GM18520 (cell line): Measurements from ENCODE around the gene SEMA4D.

Source experiments
- ATAC-seq: cut with Tn5 transposase; IDR thresholded peaks from one replicate; pipeline ENCODE4 v1.9.1; 2021; ENCODE audit not compliant: unreplicated experiment

The SEMA4D gene

DNA sequence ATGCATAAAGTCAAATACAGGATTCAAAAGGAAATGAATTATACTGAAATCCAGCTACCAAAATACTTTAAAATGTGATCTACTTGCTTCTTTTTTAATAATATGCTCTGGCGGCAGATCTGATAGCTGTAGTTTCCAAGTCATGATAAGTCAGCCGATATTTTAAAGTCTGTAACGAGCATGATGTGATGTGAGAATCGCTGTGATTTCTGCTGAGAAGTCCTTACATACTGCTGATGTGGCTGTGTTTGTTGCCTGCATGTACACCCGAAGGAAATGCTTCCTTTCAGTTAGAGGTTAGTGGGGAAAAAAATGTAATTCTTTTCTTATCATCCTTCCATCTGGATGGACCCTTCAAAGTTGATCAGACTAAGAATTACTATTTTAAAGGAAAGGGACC, 4.8 kb upstream of the SEMA4D start:
- no peak for ATAC-seq

DNA sequence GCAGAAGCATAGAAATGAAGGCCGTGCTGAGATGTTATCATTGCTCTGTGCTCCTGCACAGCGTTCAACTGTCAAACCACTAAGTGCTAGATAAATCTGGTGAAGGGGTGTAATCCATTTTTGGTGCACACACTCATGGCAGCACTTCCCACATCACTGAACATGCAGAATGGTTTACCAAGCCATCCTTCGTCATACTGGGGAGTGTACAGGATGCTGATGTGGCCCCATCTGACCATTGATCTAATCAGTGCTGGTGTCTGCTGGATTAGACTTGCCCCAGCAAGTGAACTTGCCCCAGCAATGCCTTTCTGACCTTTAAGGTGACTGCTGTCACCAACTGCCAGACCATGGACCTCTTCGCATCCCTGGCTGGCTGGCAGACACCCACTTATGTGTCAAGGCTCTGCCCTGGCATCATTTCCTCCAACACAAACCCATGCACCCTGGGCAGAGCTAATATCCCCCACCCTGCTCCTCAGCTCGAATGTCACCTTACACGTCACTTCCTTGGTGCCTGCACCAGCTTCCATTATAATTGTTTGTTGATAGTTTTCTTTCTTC, 4.2 kb upstream of the SEMA4D start:
- no peak for ATAC-seq

DNA sequence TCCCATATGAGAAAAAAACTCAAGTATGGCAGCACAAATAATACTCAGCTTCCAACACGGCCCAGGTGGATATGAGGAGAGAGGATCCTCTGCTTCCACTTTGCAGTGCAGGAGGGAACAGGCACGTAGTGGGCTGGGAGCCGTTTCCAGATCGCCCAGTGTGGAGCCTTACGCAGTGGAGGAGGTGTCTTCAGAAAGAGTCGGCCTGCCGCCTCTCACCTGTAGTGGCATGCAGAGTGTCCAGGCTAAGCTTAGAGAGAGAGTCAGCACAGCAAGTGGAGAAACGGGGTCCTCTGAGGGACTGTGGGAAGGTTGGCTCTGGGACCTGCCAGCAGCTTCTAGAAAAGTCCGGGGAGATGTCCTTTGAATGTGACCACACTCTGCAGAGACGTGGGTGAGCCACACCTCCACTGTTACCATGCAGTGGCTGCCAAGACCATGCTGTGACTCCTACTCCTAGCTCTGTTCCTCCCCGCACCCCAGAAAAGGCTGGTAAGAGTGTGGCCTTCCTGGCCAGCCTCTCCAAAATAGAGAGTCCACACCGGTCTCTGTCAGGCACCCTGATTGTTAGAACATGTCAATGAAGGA, 3.5 kb upstream of the SEMA4D start:
- ATAC-seq: no peak

DNA sequence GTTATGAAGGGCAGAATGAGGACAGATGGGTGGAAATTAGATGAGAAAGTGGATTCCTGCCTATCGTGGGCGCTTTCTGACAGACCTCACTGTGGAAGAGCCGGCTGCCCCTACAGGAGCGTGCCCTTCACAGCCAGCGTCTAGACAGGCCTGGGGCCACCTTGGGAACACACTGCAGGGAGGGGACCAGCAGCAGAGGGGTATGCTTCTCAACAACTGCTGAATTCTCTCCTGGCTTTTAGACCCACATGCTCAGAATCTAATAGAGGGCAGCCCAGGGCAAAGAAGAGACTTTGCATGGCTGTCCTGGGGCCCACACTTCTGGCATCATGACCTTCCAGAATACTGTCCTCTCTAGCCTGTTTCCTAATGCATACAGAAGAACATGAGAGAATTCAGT, 2.1 kb upstream of the SEMA4D start:
- ATAC-seq: no peak

DNA sequence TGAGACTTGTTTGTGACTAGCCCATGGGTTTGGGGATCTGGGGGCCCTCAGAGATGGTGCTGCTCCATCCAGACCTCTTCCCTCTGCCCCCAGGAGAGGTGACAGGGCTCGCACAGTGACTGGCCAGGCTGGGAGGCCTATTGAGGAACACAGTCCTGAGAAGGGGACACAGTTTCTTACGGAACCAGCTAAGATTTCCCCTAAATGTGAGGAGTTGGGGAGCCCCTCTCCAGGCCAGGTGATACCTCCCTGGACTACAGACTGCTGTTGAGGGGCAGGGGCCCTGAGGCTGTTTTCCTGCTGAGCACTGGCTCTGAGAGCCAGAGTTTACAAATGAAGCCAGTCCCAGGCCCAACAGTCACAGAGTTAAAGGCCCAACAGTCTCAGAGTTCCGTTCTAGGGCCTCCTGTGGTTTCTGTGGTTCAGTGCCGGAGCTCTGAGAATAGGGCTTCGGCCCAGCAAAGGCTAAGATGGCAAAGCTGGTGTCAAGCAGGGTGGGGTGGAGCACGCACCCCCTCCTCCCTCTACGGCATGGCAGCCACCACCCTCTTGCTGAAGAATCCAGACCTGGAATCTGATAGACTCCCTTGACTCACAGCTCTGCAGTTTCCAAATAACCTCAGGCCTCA, 1.1 kb upstream of the SEMA4D start:
- ATAC-seq: no peak

DNA sequence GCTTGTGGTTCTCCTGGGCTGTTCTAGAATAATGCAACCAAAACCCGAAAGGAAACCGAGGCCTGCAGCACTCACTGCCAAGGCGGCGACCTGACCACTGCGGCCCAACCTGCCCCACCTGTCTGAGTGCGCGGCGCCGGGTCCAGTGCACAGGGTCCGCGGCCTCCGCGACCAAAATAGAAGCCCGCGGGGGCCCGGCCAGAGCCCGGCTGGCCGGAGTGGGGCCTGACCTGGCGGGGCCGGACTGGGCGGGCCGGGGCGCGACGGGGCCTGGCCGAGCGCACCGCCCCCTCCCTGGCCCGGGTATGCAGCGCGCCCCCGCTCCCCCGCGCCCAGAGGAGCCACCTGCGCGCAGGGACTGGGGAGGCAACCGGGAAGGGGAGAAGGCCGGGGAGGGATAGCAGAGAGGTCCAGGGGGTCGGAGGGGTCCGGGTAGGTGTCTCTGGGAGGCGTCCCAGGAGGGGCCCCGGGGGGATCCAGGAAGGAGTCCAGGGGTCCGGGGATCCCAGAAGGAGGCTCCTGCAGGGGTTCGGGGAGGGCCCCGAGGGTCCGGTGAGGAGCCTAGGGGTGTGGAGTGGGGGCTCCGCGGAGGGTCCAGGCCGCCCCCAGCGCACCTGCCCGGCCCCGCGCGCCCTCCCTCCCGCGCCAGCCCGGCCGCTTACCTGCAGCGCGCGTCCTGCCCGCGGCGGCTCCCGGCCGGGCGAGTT, 503 bp downstream of the SEMA4D start:
- ATAC-seq: no peak

DNA sequence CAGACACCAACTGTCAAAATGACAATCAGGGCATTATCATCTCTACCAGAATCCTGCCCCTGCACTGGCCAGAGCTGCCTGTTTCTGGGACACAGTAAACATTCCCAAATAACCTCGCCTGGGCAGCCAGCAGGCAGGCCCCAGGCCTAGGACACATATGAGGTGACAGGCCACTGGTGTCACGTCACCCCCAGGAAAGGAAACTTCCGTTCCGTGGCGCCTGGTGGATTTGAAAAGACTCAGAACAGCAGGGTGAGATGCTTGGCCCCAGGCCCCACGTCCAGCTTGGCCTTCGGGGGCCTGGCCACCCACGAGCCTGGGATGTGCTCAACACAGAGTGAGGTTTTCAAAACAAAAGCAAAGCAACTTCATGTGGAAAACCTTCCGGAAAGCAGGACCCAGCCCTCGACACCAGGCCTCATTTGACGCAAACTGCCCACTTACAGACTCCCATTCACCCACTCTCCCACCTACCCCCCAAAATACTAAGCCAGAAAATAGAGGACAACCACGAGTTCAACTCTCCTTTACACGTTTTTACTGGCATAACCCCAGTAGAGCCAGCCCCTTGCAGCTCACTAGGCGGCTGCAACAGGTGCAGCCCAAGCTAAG, 1.2 kb downstream of the SEMA4D start:
- no peak for ATAC-seq

DNA sequence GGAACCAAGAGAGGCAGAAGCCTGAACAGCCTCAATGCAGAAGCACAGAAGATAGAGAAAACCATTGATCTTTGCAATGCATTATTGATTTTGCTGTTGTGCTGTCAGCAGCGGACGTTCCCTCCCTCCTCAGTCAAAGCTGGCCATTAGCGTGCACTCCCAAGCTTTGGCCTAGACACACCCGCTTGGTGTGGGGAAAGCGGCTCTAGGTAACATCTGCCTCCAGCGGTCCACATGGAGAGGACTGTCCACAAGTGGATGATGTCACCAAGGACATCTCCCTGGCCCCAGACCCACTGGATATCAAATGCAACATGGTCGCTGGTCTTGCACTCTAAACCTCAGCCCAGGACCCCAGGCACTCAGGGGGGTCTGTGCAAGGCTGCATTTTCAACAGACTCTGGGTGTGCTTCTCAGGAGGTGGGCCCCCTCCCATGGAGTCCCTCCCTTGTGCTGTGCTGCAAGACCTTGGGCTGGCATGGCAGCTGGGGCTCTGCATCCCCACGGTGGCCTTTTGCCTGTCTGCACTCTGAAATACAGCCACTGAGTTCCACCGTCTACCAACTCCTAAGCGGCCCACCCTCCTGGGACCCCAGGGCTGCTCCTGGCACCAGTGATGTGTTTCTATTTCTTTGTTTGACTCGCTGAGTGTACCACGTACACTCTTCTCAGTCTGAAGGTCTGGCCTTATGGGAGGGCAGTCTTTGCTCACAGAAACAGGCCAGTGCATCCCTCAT, 1.9 kb downstream of the SEMA4D start:
- no peak for ATAC-seq

DNA sequence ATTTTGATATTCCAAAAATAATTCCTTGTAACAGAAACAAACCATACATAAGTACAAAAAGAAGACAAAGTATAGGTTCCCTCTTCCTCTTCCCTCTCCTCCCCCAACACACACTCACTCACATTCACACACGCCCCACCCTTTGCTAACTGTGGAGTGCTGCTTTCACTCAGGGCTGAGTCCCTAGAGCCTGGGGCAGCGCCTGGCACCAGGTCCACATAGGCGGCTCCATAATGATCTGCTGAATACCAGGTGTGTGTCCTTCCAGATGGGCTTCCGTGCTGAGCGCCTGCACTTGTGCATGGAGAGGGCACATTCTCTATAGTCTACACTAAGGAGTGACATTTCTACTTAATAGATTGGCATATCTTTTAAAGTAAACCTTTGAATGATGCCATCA, 3.7 kb downstream of the SEMA4D start:
- no peak for ATAC-seq

DNA sequence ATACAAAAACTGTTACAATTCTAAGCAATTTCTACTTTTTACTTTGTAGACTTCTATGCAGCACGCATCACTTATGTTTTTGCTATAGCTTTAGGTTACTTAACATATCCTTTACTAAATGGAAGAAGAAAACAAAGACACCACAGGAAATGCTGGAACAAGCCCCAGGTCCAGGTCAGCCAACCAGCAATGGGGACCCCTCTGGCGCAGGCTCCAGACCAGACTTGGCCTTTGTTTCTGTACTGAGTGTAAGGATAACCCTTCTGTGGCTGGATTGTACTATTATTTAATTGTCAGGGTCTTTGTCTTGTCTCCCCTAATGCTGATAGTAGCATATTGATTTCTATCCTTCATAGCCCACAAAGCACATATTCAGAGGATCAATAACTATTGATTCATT, 4.2 kb downstream of the SEMA4D start:
- no peak for ATAC-seq

DNA sequence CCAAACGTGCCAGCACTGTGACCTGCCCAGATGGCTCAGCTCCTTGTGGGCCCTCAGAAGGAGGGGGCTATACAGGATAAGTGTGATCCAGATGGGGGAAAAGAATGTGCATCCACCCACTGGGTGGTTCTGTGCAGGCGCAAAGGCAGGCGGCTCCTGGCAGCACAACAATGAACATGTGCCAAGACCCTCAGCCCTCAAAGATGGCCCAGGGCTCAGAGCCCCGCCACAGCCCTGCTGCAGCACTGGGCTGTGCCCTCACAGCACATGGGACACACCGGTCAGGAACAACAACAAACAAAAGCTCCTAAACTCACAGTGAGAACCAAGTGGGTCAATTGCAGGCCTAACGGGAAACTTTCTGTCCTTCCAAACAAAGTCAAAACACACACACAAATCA, 4.7 kb downstream of the SEMA4D start:
- no peak for ATAC-seq

DNA sequence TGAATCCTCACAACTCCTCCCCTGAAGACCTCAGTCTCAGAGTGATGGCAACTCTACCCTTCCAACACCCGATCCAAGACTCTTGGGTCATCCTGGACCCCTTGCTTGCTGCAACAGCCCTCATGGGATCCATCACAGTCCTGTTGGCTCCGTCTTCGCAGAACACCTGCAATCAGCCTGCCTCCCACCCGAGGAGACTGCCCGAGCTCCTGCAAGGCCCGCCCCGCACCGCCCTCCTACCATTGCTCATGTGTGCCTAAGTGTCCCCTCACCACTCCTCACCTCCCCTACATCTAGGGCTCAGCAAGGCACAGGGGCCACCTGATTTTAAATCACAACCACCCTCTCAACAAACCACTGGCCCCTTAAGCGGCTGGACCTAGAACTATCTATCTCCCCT, 5.3 kb downstream of the SEMA4D start:
- ATAC-seq: no peak

DNA sequence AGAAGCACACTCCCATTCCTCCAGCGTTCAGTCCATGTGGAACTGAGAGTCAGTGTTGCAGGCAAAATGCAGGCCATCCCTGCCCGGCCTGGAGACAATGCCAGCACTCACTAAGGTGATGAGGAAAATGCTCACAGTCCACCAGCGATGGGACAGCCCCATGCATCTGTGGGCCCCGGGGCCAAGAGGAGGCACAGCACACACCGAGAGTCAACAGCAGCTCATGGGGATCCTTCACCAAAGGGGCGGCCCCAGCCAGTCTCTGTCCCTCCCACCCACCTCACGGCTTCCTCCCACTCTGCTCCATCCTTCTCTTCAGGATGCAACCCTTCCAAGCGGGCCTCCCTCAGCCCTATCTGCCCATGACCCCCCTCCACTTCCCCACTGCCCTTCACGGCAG, 6.2 kb downstream of the SEMA4D start:
- no peak for ATAC-seq

DNA sequence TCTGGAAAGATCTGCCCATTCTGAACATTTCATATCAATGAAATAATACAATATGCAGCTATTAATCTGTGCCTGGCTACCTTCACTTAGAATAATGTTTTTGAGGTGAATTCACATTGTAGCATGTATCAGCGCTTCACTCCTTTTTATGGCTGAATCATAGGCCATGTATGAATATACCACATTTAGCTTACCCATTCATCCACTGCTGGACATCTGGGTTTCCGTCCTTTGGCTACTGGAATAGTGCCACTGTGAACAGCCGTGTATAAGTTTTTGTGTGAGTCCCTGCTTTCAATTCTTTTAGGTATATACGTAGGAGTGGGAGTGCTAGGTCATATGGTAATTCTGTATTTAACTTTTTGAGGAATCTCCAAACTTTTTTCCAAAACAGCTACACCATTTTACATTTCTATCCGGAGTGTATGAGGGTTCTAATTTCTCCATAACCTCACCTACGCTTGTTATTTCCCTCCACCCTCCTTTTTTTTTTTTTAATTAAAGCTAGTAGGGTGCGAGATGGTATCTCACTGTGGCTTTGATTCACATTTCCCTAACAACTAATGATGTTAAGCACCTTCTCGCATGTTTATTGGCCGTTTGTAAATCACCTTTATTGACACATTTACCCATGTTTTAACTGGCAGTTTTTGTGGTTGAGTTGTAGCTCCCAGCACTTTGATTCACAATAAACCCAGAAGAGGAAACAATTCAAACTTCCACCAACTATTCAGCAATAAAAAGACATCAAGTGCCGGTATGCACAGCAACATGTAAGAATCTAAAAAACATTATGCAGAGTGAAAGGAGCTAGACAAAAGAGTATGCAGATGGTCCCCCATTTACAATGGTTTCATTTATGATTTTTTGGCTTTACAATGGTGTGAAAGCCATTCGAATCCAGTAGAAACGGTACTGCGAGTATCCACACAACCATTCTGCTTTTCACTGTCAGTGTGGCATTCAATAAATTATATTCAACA, 8.1 kb downstream of the SEMA4D start:
- no peak for ATAC-seq

DNA sequence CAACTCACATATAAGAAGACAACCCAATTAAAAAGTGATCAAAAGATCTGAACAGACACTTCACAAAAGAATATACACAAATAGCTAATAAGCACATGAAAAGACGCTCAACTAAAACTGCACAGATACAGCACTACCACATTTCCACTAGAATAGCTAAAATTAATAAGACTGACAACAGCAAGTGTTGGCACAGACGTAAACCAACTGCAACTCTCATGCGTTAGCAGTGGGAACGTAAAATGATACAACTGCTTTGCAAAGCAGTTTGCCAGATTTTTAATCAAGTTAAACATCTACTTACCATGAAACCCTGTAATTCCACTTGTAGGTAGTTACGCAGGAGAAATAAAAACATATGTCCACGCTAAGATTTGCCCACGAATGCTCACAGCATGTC, 9.0 kb downstream of the SEMA4D start:
- ATAC-seq: no peak

DNA sequence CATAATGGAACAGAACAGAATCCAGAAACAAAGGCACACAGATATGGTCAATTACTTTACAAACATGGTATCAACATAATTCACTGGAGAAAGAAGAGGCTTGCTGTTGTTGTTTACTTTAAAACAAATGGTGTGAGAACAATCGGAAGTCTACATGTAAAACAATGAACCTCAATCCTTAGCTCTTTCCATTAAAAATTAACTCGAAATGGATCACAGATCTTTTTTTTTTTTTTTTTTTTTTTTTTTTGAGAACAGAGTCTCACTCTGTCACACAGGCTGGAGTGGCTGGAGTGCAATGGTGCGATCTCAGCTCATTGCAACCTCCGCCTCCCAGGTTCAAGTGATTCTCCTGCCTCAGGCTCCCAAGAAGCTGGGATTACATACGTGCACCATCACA, 9.8 kb downstream of the SEMA4D start:
- ATAC-seq: no peak

DNA sequence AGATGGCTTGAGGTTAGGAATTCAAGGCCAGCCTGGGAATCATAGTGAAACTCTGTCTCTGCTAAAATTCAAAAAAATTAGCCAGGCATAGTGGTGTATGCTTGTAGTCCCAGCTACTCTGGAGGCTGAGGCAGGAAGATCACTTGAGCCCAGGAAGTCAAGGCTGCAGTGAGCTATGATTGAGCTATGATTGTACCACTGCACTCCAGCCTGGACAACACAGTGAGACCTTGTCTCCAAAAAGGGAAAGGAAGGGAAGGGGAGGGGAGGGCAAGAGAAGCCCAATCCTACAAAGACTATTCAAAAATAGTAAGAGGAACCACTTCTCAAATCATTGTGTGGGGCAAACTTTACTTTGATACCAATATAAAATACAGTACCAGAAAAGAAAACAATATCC, 11.2 kb downstream of the SEMA4D start:
- ATAC-seq: no peak

DNA sequence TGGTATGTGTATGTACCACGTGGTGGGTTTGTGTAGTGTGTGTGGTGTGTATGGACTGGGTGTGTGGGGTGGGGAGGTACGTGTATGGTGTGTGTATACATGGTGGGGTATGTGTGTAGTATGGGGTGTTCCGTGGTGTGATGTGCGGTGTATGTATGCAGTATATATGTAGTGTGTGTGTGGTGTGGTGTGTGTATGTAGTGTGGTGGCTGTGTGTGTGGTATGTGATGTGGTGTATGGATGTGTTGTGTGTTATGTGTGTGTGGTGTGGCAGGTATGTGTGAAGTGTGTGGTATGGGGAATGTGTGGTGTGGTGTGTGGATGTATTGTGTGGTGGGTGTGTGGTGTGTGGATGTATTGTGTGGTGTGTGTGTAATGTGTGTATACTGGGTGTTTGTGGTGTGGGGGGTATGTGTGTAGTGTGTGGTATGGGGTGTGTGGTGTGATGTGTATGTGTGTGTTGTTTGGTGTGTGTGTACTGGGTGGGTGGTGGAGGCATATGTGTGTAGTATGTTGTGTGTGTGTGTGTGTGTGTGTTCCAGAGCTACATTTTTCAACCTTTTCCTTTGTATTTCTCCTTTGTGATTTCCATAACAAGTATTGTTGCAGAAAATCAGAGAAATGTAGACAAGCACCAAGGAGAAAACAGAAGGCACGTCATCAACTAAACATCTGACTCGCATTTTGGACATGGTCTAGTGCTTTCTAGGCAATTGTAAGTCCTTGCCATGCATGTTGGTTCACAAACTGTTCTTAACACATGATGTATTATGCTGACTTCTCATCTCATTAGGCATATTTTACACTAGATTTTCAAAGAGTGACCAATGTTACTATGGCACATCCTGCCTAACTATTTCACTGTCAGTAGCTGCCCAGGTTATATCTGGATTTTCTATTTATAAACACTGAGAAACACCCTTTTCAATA, 13.2 kb downstream of the SEMA4D start:
- ATAC-seq: no peak
